CD1c-positive myeloid dendritic cell (primary cell): ENCODE data around the gene RXFP2.

Experiments used
- DNase-seq: peaks from one replicate; pipeline ENCODE4 v3.0.0-alpha.2; 2016; ENCODE audit errors: extremely low spot score

RXFP2 gene, protein sequence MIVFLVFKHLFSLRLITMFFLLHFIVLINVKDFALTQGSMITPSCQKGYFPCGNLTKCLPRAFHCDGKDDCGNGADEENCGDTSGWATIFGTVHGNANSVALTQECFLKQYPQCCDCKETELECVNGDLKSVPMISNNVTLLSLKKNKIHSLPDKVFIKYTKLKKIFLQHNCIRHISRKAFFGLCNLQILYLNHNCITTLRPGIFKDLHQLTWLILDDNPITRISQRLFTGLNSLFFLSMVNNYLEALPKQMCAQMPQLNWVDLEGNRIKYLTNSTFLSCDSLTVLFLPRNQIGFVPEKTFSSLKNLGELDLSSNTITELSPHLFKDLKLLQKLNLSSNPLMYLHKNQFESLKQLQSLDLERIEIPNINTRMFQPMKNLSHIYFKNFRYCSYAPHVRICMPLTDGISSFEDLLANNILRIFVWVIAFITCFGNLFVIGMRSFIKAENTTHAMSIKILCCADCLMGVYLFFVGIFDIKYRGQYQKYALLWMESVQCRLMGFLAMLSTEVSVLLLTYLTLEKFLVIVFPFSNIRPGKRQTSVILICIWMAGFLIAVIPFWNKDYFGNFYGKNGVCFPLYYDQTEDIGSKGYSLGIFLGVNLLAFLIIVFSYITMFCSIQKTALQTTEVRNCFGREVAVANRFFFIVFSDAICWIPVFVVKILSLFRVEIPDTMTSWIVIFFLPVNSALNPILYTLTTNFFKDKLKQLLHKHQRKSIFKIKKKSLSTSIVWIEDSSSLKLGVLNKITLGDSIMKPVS

DNA sequence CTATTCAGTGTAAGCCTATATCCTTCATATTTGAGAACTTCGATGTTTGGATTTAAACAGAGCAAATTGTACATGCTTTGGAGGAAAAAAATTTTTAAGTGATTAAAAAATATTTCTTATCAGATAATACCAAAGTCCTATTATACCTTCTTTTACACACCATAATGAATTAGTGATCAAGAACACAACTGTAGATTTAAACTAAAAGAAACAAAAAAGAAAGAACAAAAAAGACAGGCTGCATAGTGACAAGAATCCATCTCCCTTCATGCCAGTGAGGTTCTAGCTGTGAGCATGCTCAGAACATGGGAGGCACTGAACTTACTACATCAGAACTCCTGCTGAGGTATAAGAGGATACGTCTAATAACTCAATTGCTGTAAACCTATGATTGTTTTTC lies at the start of gene RXFP2:
RXFP2 (plus strand) TSS at position 301 of the 400 bp plus-strand sequence; CDS start at position 388, 87 bp downstream.
- no peak for DNase-seq

DNA sequence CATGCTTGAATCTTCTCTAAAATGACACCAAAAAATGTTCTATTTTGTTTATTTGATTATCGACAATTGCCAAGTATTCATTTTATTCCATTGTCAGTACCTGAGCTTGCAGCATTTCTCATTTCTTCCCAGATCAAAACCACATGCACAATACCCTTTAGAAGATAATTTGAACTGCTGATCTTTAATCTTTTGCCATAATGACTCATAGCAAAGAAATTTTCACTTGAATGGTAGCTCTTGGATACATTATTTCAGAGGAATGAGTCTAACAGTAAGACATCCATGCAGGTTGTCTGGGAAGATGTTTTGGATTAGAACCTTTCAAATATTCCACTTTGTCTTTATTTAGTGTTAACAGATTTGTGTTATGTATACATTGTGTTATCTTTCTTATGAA lies 42.0 kb upstream of the RXFP2 start:
- DNase-seq = no peak

DNA sequence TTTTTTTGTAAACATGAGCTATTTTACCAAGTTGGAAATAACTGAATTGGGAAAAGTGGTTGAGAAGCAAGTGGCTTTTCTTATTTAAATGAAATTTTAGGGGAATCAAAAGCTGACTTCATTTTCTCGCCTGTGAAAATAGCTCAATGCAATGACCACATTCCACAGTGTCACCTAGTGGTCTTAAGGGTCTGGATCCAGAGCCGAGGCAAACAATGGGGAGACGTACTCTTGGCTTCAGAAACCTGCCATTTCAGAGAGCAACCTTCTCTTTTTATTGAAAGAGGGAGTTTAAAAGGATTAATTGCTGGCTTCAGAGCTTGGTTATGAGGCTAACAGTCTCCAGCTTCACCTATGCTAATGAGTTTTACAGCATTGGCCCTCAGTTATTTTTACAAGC lies 39.7 kb upstream of the RXFP2 start:
- no peak for DNase-seq

DNA sequence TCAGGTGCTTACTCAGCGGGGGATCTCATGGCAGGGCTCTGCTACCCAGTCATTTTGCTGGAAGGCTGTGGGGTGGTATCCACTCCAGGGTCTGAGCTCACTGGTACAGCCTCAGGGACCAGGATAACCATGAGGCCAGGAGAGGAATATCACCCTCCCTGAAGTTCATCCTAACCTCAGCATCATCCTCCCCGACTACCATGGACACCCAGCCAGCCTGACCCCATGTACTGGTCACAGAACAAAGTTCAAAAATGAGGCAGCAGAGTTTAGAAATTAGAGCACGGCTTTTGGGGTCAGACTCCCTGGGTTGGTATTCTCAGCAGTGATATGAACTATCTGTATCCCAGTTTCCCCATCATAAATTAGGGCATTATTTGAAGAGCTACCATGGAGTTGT lies 35.5 kb upstream of the RXFP2 start:
- DNase-seq = no peak

DNA sequence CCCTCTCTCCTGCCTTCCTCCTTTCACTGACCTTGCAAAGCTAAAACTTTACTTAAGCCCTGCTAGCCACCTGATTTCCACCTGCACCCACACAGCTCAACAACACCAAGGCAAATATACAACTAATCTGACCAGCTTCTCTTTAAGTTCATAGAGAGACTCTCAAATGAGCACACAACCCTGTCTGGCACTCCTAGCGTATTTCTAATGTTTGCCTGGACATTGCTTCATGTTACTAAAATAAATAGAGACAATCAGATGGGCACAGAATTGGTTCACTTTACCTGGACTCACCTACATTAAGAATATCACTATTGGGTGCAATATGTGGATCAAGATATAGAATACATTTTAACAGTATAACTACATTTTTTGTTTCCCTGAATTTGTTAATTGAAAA lies 33.2 kb upstream of the RXFP2 start:
- no peak for DNase-seq

DNA sequence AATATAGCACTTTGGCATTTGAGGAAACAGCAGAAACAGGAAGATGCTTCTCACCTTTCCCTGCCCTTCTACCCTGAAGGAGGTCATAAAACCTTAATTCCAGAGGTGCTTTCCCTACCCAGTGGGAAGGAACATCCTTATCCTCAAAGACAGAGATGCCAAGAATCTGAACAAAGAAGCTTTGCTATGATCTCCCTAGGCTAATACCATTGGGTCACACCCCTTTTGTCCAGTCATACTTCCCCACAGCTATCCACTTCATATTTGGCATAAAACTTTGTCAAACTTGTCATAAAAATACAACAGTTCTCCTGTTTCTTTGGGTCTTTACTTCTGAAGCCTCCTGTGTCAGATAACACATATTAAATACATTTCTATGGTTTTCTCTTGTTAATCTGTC lies 21.7 kb upstream of the RXFP2 start:
- DNase-seq = no peak

DNA sequence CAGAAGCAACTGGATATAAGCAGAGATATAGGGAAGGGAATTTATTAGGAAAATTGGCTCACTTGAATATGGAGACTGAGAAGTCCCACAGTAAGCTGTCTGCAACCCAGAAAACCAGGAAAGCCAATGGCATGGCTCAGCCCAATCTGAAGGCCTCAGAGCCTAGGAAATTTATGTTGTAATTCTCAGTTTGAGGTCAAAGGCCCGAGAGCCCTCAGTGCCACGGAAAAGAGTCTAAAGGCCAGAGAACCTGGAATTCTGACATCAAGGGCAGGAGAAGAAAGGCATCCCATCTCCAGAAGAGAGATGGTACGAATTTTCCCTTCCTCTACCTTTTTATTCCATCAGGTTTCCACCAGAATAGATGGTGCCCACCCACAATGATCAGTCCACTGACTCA lies 20.1 kb upstream of the RXFP2 start:
- DNase-seq = no peak

DNA sequence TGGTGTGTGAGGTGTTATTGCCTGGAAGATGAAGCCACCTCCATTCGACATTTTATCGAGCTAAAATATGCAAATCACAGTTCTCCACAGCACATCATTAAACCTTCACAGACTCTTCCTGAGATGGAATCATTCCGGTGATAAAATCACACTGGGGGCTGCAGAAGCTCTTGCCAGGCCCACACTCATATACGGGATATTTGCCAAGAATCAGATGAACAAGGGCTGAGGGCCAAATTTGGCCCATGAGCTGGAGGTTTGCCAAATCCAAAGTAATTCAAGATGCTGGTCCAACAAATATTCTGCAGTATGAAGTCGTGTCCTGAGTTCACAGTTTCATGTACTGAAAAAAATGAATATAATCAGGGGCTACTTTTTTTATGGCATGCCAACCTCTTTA lies 16.7 kb upstream of the RXFP2 start:
- no peak for DNase-seq

DNA sequence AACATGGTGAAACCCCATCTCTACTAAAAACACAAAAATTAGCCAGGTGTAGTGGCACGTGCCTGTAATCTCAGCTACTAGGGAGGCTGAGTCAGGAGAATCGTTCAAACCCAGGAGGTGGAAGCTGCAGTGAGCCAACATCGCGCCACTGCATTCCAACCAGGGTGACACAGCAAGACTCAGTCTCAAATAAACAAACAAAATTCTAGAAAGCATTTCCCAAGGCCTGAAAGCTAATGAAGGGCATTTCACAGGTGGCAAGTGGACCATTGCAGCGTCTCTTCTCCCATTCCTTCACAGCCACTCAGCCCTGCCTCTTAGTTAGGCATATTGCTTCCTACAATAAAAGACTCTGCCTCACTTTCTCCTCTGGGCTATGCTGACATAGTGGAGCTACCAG lies 13.5 kb upstream of the RXFP2 start:
- DNase-seq = no peak

DNA sequence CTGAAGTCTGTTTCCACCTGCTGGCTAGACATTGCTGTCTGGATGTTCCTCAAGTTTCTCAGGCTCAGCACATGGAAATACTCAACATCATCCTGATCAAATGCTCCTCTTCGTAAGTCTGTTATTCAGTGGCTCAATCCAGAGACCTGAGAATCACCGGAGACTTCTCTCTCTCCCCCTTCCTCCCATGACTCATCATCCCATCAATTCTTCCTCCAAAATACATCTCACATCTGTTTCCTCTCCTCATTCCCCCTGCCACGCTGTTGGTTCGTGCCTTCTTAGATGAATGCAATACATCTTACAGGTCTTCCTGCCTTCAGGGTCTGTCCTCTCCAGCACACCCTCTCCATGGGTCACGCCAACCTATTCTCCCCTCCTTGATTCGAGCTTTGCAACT lies 7.4 kb upstream of the RXFP2 start:
- DNase-seq = no peak

DNA sequence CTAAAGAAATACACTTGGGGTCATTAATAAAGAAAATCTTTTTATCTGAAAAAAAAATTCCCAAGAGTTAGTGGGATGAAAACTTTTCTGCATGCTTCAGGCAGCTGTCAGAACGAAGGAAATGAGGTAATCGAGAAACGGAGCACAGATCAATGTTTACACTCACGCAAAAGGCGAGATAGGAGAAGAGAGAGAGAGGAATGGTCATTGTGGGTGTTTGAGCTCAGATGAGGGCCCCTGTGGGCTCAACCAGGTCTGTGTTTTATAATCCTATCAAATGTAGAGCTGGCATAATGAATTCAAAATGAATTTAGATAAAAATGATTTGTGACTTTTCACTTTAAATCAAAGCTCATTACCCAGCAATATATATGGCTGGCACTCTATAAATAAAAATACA lies 6.3 kb upstream of the RXFP2 start:
- DNase-seq = no peak

DNA sequence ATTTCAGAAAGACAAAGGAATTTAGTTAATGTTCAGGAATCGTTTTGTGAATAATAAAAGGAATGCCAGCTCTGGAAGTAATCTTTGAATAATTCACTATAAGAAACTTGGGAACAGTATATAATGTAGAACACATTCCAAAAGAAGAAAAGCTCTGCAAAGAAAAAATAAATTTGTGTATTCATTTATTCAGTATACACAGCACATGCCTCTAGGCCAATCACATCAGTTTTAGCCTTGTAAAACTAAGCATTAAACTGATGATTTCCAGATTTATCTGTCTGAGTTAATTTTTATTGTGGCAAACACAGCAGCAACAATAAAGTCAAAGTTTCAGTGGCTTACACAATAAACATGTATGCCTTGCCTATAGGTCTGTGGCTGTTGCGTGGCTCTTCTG lies 5.7 kb upstream of the RXFP2 start:
- no peak for DNase-seq

DNA sequence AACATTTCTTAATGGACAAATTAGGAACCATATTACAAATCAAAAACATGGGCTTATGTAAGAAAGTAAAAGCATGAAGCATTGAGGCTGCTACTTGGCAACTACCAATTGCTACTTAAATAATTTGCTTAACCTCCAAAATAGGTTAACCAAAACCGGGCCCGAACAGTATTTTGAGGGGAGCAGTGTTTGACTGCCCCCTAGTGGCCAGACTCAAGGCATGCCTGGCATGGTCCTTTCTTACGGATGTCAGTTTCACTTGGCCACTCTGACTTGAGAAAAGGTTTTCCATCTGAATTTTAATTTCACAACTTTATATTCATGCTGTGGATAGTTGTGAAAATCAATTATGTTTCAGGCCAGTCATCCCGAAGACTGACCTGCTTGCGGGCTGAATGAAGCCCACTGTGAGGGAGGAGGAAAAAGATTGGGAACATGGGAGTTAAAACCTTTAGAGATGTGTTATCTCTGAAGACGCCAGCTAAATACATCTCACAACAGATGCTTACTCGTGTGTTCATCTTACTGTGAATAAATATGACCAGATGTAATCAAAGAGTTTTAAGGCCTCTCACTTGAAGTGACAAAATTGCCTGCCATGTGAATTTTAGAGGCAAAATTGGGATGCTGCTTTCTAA lies 2.9 kb downstream of the RXFP2 start:
- peak; percentile 77 for DNase-seq

DNA sequence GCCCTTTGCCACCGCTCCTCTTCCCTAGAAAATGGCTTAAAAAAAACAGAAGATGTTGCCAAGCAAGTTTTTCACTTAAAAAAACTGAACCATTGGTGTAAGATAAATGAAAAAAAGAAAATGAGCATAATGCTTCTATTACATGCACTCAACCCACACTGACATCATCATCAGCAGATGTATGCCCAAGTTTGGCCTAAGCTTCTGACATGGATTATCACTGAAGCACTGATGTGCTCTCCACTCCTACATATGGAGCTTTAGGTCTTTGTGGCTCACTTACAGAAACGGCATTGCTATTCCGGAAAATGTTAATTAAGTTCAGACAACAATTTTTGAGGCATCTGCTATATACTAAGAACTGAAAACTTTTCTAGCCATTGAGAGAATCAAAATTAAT lies 8.0 kb downstream of the RXFP2 start:
- DNase-seq = no peak

DNA sequence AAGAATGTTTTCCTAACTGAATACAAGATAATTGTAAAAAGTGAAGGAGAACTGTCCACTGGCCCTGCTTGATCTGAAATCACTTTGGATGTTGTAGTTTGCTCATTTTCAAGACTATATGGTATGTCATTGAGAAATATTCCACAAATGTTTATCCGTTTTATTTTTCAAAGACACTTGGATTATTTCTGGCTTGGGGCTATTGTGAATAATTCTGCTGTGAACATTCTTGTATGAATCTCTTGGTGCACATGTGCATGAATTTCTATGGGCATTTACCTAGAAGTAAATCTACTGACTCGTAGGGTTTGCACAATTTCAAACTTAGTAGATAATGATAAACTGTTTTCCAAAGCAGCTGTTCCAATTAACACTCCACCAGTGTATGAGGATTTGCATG lies 8.6 kb downstream of the RXFP2 start:
- no peak for DNase-seq

DNA sequence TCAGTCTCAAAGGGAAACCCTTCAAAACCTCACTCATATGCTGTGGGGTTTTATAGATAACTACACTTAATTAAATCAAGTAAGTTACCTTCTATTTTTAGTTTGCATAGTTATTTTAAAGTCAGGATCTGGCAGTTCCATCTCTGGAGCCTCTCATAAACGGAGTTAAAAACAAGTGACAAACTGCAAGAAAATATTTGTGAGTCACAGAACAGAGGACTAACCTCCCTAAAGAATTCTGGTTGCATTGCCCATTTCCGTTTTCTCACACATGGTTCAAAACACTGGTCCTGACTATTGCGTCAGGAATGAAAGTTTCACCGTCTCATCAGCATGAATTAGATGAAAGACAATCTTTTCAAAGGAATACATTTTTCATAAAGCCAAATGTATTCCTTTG lies 10.6 kb downstream of the RXFP2 start:
- DNase-seq = no peak

DNA sequence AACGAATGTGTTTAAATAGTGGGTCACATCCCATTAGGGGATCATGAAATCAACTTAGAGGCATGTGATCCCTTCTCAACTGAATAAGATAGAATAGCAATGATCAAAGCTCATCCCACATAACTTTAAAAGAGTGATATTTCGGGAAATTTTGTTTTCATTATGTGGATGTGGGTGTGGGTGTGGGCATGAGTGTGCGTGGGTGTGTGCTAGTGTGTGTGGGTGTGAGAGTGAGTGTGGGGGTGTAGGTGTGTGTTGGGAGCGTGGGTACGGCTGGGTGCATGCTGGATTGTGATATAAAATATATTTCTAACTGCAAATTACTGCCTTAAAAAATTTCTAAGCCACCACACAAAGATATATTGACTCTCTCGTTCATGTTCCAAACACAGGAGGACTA lies 15.9 kb downstream of the RXFP2 start:
- DNase-seq = no peak

DNA sequence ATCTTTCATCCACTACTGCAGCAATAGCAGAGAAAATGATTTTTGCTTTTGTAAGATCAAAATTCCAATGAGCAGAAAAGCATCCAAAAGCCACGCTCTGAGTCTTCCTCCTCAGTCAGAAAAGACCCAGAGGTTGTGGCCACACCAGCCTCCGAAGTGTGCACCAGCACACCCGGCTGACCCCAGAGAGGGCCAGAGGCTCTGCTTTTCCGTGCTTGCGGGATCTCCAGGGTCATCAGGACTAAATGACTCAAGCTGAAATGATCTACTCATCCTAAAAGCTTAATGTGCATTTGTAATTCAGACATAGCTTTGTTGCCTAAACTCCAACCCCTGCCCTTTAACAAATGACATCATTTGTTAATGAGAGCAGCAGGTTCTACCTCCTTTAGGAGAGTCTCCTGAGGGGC lies 16.5 kb downstream of the RXFP2 start:
- DNase-seq = no peak

DNA sequence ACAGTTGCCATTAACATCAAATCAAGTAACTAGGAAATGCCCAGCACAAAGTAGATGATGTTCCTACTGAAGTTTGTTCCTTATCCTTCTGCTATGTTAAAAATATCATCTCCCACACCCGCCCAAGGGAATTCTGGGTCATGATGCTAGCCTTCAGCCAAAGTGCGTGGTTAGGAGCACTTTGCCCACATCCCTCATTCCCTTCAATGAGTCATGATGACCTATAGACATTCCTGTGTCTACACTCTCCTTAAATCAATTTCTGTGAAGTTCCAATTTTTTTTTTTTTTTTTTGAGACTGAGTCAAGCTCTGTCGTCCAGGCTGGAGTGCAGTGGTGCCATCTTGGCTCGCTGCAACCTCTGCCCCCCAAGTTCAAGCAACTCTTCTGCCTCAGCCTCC lies 17.0 kb downstream of the RXFP2 start:
- DNase-seq = no peak

DNA sequence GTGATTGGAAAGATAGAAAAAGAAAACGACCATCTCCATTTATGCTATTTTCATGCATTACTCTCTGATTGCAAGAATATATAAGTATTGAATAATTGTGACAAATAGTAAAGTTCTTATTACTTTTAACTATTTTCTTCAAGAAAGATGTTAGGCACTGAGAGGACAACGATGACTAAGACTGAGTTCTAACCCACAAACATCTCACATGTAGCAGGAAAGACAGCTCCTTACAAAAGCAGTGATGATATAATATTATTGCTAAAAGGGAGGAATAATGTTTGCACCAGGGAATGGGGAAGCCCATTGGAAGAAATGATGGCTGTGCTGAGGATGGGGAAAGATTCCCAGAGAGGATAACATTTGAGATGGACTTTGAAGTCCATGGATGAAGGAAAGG lies 22.6 kb downstream of the RXFP2 start:
- DNase-seq = no peak

DNA sequence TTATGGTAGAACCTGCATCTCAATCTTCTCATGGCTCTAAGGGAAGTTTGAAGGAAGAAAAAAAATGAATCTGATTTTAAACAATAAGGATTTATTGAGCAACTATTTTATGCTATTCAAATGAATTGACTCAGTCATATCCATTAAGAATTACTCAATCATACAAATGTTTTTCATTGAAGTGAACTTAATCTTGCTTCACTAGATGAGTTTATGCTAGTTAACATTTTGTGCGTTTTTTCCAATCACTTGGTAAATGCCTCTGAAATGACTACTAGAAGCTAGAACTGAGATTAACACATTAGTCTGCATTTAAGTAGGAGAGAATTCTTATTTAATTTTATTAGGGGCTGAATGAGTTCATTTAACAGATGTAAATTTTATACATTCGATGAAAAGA lies 25.2 kb downstream of the RXFP2 start:
- DNase-seq = no peak

DNA sequence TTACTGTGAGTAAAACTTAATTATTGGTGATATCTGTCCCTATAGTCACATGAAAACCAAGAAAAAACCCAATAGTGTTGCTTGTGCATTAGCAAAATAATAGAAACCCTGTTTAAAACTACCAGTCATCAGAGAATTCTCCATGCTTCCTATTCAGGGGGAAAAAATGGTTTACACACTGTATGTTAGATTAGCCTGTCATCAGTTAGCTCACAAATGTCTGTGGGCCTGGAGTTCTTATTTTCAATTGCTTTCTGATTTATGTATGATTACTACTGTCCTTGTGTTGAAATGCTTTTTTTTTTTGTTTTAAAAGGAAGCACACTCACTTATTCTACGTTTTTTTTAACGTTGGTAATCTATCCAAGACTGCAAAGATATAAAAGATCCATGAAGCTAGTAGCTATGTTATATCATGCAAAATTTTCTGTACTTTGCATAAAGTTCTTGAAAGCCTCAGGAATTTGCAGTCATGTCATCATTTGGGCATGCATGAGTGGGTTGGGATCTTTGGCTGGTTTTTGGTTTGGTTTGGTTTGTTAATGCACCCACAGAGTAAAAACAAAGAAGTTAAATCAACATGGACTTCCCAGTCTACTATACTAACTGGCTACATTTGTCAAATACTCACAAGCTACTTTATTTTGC lies 25.9 kb downstream of the RXFP2 start:
- no peak for DNase-seq
